Measurements from ENCODE around the gene MCU. TPM values are rescaled to one million over a fixed set of nuclear protein-coding genes. Genes with fewer than 3 reads are reported as not detected.

The MCU gene
- polyA plus RNA-seq, 4 donors, result 41.0 to 47.5 (median 44.8) TPM

DNA sequence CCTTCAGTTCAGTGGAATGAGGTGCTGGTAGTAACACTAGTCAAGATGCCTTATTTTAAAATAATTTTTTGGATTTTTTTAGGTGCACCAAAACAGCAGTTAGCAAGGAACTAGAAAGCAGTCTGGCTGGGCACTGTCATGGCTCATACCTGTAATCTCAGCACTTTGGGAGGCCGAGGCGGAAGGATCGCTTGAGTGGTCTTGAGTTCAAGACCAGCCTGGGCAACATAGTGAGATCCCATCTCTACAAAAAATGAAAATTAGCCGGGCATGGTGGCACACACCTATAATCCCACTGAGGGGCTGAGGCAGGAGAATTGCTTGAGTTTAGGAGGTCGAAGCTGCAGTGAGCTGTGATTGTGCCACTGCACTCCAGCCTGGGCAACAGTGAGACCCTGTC is 236.9 kb downstream of the MCU start:
- DNase-seq (ENCODE audit: low read depth in 4 of 4, low spot score in 3 of 4), result no peak

DNA sequence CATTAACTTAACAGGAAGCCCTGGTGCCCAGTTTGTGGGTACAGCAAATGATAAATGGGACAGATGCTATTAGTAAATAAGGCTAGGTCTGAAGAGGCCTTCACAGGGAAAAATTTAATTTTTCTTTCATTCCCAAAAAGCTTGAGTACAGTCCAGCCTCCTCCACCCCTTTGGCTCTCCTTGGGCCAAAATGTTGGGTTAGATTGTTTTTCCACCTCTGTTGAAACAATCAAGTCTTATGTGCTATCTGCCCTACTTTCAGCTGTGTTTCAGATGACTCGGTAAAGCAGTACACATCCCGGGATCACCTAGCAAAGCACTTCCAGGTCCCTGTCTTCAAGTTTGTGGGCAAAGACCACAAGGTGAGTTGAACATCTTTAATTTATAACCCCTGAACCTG is 238.3 kb downstream of the MCU start:
- DNase-seq (ENCODE audit: low read depth in 4 of 4, low spot score in 3 of 4), result no peak

GRCh38 chr10:72932259-72933015 is 240.5 kb downstream of the MCU start:
- DNase-seq (ENCODE audit: low read depth in 4 of 4, low spot score in 3 of 4), result no peak

- no peak for DNase-seq (ENCODE audit: low read depth in 4 of 4, low spot score in 3 of 4)
Measured at GRCh38 chr10:72935361-72935760, 243.4 kb downstream of the MCU start.

Other genes starting within 250 kb of the MCU start
- 10 to 100 TPM; 83.3 to 94.7 (median 87.4) TPM for gene MICU1, start 66.1 kb upstream of the MCU start, polyA plus RNA-seq (ENCODE audit: insufficient read length in 4 of 4)
- gene OIT3, start 201.6 kb downstream of the MCU start, polyA plus RNA-seq (ENCODE audit: insufficient read length in 4 of 4), result 1 to 10 TPM; 2.8 to 3.8 (median 3.3) TPM